ENCODE measurements around the gene EFNB1. TPM values are rescaled to one million over a fixed set of nuclear protein-coding genes. Genes with fewer than 3 reads are reported as not detected.

EFNB1 gene
- total RNA-seq, 1 donor from 2014 or later, result 17.2 TPM

- Mint-ChIP-seq H3K36me3 (ENCODE audit: unreplicated experiment) (no peaks in the 10 kb centered on the region), H3K4me1 (ENCODE audit: unreplicated experiment) (no peaks in the 10 kb centered on the region), H3K9me3 (ENCODE audit: unreplicated experiment) (no peaks in the 10 kb centered on the region), H3K27me3 (ENCODE audit: unreplicated experiment) (peaks cover 2% of the 10 kb centered on the region), H3K27ac (ENCODE audit: unreplicated experiment) (no peak overlapping the region), H3K4me3 (ENCODE audit: unreplicated experiment) (no peak overlapping the region)
- DNase-seq (ENCODE audit: extremely low spot score, unreplicated experiment), result no peak
- no peak for TF ChIP-seq CTCF (IDR thresholded peaks at IDR 0.05)
Measured at GRCh38 chrX:68883800-68884199, 55.0 kb downstream of the EFNB1 start.

- Mint-ChIP-seq H3K9me3 (ENCODE audit: unreplicated experiment) (no peaks in the 10 kb centered on the region), H3K4me3 (ENCODE audit: unreplicated experiment) (no peak overlapping the region), H3K27ac (ENCODE audit: unreplicated experiment) (no peak overlapping the region), H3K27me3 (ENCODE audit: unreplicated experiment) (peaks cover 7% of the 10 kb centered on the region), H3K4me1 (ENCODE audit: unreplicated experiment) (no peaks in the 10 kb centered on the region), H3K36me3 (ENCODE audit: unreplicated experiment) (no peaks in the 10 kb centered on the region)
- DNase-seq (ENCODE audit: extremely low spot score, unreplicated experiment), result no peak
- TF ChIP-seq CTCF (IDR thresholded peaks at IDR 0.05), result no peak
Measured at GRCh38 chrX:68889249-68889648, 60.4 kb downstream of the EFNB1 start.

Other genes starting within 250 kb of the EFNB1 start
- gene STARD8, start 181.4 kb upstream of the EFNB1 start, total RNA-seq, result 1.4 and 1.7 TPM in 2 replicates

Data from osteocyte (in vitro differentiated cells).